Measurements from ENCODE around the gene ZDBF2. TPM values are rescaled to one million over a fixed set of nuclear protein-coding genes. Genes with fewer than 3 reads are reported as not detected.
"Not testable (repeated sequence)": the region's sequence is repeated elsewhere in the genome, so short reads cannot be mapped to it uniquely, and the experiment has no call there.

ZDBF2 gene
- polyA plus RNA-seq (2013), result 2.2 TPM

DNA sequence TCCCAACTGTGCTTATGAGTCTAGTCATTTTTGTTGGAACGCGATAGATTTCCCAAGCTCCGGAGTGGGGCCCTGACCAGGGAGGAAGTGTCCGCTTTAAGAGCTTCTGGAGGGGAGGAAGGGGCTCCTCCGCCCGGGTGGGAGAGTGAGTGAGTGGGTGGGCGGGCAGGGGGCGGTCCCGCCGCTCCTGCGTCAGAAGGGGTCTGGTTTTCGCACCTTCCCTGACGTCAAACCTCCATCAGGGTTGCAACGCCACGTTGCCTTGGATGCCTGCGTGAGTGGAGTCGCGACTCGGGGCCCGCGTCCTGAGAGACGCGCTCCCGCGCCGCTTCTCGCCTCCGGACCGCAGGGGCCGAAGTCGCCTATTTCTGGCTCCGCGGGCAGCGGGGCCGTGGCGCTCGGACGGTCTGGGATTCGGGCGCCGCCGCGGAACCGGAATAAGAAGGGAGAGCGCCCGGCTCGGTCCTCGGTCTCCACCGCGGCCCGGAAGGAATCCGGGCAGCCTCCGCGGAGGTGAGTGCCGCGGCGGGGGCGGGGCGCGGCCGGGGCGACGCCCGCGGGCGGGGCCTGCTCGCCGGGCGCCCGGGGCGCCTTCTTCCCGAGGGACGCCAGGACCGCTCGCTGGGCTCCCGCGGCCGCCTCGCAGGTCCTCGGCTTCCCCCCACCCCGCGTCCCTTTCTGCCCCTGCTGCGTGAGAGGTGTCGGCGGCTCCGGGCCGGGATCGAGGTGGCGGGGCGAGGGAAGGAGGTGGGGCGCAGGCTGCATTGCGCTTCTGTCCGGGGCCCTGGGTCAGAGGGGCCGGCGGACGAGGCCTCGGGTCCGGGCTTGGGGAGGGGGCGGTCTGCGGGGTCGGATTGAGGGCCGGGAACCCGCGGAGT is at the start of gene ZDBF2:
Gene ZDBF2, plus strand, starts transcription at position 230 of the 878 bp plus-strand sequence. CDS start 7,187 bp downstream, outside the sequence.
- WGBS (ENCODE audit: insufficient coverage), result 0% methylated on average over 52 of the region's 104 CpGs
- H3K27me3 ChIP-seq (replicated peaks in 2 of 5; ENCODE audit: control insufficient read depth in 4 of 5, insufficient read depth in 5 of 5, low read length in 4 of 5), result peaks cover 10 to 89% (median 48%) of the 10 kb centered on the region in 5 experiments
- peak within 1 kb of the TSS; percentile 19 to 74 (median 70) for H3K4me3 ChIP-seq (ENCODE audit: control insufficient read depth in 1 of 7, extremely low read depth in 1 of 7, insufficient read depth in 4 of 7, low read depth in 2 of 7, low read length in 6 of 7)
- ChIA-PET POLR2A (no interaction called here), CTCF (interaction anchor here (1.0 to 2.5 kb wide), 3 partner anchors 11 to 16 kb away, joined by 3 to 8 read pairs (median 4); no protein-coding TSS in a partner anchor)
- no peaks in the 10 kb centered on the region for H3K9me3 ChIP-seq (ENCODE audit: control extremely low read depth in 1 of 5, control insufficient read depth in 4 of 5, insufficient read depth in 2 of 5, low read depth in 1 of 5, low read length in 4 of 5)
- H3K27ac ChIP-seq (ENCODE audit: insufficient read depth in 1 of 2, low read depth in 1 of 2, low read length in 2 of 2, poor library complexity in 1 of 2, severe bottlenecking in 2 of 2), result no peak within 1 kb of the TSS
- H3K36me3 ChIP-seq (ENCODE audit: control insufficient read depth in 4 of 4, insufficient read depth in 4 of 4, low read length in 3 of 4), result no peaks in the 10 kb centered on the region
- peaks cover 2 to 12% (median 8%) of the 10 kb centered on the region in 4 experiments for H3K4me1 ChIP-seq (ENCODE audit: control extremely low read depth in 1 of 4, control insufficient read depth in 4 of 4, insufficient read depth in 4 of 4, low read length in 3 of 4)
- peak; percentile 44 to 66 (median 55) for DNase-seq

DNA sequence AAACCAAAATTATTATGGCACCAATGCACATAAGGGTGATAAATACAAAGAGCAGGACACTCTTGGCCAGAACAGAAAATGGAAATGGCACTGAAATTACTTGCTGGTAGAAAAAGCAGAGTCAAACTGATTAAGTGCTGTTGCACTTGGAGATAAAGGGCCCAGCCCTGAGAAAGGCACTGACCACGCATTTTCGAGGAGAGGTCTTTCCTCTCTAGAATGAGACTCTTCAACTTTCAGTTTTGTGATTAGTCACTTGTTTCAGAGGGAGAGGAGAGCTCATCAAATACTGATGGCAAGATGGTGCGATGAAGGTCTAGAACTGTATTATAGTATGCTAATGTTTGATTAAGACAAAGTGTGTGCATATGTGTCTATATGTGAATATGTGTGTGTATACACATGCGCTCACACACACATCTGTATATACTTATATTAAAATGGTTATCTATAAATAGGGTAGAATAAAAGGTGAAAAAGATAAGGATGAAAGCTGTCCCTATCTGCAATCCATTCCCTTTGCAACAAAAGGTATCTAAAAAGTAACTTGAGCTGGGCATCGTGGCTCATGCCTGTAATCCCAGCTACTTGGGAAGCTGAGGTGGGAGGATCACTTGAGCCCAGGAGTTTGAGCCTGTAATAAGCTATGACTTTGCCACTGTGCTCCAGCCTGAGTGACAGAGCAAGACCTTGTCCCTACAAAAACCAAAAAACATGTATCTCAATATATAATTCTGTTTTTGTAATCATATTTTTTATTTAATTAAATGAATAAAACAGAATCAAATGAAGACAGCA is 48.8 kb upstream of the ZDBF2 start:
- Histone ChIP-seq H3K27ac (ENCODE audit: insufficient read depth in 1 of 2, low read depth in 1 of 2, low read length in 2 of 2, poor library complexity in 1 of 2, severe bottlenecking in 2 of 2) (no peak overlapping the region), H3K27me3 (replicated peaks in 2 of 5; ENCODE audit: control insufficient read depth in 4 of 5, insufficient read depth in 5 of 5, low read length in 4 of 5) (peaks cover 0 to 9% (median 0%) of the 10 kb centered on the region in 5 experiments), H3K4me1 (ENCODE audit: control extremely low read depth in 1 of 4, control insufficient read depth in 4 of 4, insufficient read depth in 4 of 4, low read length in 3 of 4) (no peaks in the 10 kb centered on the region), H3K36me3 (ENCODE audit: control insufficient read depth in 4 of 4, insufficient read depth in 4 of 4, low read length in 3 of 4) (no peaks in the 10 kb centered on the region), H3K4me3 (ENCODE audit: control insufficient read depth in 1 of 7, extremely low read depth in 1 of 7, insufficient read depth in 4 of 7, low read depth in 2 of 7, low read length in 6 of 7) (no peak overlapping the region), H3K9me3 (ENCODE audit: control extremely low read depth in 1 of 5, control insufficient read depth in 4 of 5, insufficient read depth in 2 of 5, low read depth in 1 of 5, low read length in 4 of 5) (peaks cover 0 to 10% (median 3%) of the 10 kb centered on the region in 5 experiments)
- WGBS (ENCODE audit: insufficient coverage), result 93% methylated on average over 3 of the region's 5 CpGs
- CTCF ChIA-PET, result no interaction called here
- no peak for DNase-seq
- POLR2A ChIA-PET, result no interaction called here

DNA sequence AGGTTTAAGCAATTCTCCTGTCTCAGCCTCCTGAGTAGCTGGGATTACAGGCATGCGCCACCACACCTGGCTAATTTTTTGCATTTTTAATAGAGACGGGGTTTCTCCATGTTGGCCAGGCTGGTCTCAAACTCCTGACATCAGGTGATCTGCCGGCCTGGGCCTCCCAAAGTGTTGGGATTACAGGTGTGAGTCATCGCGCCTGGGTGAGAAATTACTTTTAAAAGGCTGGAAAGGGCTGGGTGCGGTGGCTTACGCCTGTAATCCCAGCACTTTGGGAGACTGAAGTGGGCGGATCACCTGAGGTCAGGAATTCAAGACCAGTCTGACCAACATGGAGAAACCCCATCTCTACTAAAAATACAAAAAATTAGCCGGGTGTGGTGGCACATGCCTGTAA is 45.8 kb upstream of the ZDBF2 start:
- 94% methylated on average over 8 of the region's 9 CpGs for WGBS (ENCODE audit: insufficient coverage)
- POLR2A ChIA-PET; H3K27me3 ChIP-seq (replicated peaks in 2 of 5; ENCODE audit: control insufficient read depth in 4 of 5, insufficient read depth in 5 of 5, low read length in 4 of 5); H3K9me3 ChIP-seq (ENCODE audit: control extremely low read depth in 1 of 5, control insufficient read depth in 4 of 5, insufficient read depth in 2 of 5, low read depth in 1 of 5, low read length in 4 of 5); DNase-seq; H3K4me3 ChIP-seq (ENCODE audit: control insufficient read depth in 1 of 7, extremely low read depth in 1 of 7, insufficient read depth in 4 of 7, low read depth in 2 of 7, low read length in 6 of 7); H3K4me1 ChIP-seq (ENCODE audit: control extremely low read depth in 1 of 4, control insufficient read depth in 4 of 4, insufficient read depth in 4 of 4, low read length in 3 of 4); H3K36me3 ChIP-seq (ENCODE audit: control insufficient read depth in 4 of 4, insufficient read depth in 4 of 4, low read length in 3 of 4); CTCF ChIA-PET; H3K27ac ChIP-seq (ENCODE audit: insufficient read depth in 1 of 2, low read depth in 1 of 2, low read length in 2 of 2, poor library complexity in 1 of 2, severe bottlenecking in 2 of 2): not testable (repeated sequence)

DNA sequence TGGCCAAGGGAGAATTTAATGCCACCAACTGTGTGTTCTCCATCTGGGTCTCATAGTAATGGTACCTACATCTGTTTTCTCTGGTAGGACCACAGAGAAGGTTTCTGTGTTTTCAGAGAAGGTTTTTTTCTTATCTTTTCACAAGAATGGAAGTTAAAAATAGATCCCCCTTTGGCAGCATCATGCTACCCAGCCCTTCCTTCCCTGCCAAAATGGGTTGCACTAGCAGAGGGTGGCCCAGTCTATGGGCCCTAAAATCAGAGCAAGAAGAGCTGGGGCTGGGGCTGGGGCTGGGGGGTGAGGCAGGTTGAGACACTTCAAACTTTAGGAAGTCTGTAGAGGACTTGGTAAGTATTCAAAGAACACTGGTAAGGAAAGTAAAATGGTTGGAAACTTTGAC is 44.8 kb upstream of the ZDBF2 start:
- no peak for DNase-seq
- ChIA-PET POLR2A (no interaction called here), CTCF (no interaction called here)
- Histone ChIP-seq H3K4me1 (ENCODE audit: control extremely low read depth in 1 of 4, control insufficient read depth in 4 of 4, insufficient read depth in 4 of 4, low read length in 3 of 4) (no peaks in the 10 kb centered on the region), H3K27ac (ENCODE audit: insufficient read depth in 1 of 2, low read depth in 1 of 2, low read length in 2 of 2, poor library complexity in 1 of 2, severe bottlenecking in 2 of 2) (no peak overlapping the region), H3K9me3 (ENCODE audit: control extremely low read depth in 1 of 5, control insufficient read depth in 4 of 5, insufficient read depth in 2 of 5, low read depth in 1 of 5, low read length in 4 of 5) (peaks cover 0 to 2% (median 0%) of the 10 kb centered on the region in 5 experiments), H3K4me3 (ENCODE audit: control insufficient read depth in 1 of 7, extremely low read depth in 1 of 7, insufficient read depth in 4 of 7, low read depth in 2 of 7, low read length in 6 of 7) (no peak overlapping the region), H3K27me3 (replicated peaks in 2 of 5; ENCODE audit: control insufficient read depth in 4 of 5, insufficient read depth in 5 of 5, low read length in 4 of 5) (peaks cover 0 to 9% (median 4%) of the 10 kb centered on the region in 5 experiments), H3K36me3 (ENCODE audit: control insufficient read depth in 4 of 4, insufficient read depth in 4 of 4, low read length in 3 of 4) (no peaks in the 10 kb centered on the region)

DNA sequence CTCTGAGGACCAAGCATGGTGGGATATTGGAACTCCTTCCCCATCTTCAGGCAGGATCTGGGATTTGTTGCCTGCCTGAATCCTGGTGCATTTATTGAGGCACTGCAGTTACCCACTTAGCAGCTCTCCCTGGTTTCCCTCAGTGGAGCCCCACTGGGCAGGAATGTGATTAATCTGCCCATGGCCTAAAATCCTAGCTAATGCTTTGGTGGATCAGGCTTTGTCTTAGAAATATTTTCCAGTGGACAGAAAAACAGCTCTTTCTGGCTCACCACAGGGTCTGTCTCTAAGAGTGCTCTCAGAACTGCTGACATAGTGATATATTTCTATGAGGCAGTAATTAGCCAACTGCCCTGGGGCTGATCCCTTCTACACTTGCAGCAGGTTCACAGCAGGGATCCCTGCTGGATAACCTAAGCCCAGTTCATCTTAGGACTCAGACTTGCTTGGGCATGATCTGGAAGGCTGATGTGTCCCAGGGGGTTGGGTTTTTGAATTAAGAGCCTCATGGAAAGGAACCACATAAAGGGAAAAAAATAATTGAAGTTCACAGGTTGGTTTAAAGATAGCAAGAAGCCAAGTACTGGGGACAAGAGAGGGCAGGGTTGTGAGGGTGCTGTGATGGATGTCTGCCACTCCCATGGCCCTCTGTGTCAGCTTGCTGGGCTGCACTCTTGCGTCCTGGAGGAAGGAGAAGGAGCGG is 44.3 kb upstream of the ZDBF2 start:
- Histone ChIP-seq H3K27me3 (replicated peaks in 2 of 5; ENCODE audit: control insufficient read depth in 4 of 5, insufficient read depth in 5 of 5, low read length in 4 of 5) (peaks cover 0 to 9% (median 4%) of the 10 kb centered on the region in 5 experiments), H3K4me3 (ENCODE audit: control insufficient read depth in 1 of 7, extremely low read depth in 1 of 7, insufficient read depth in 4 of 7, low read depth in 2 of 7, low read length in 6 of 7) (no peak overlapping the region), H3K36me3 (ENCODE audit: control insufficient read depth in 4 of 4, insufficient read depth in 4 of 4, low read length in 3 of 4) (no peaks in the 10 kb centered on the region), H3K4me1 (ENCODE audit: control extremely low read depth in 1 of 4, control insufficient read depth in 4 of 4, insufficient read depth in 4 of 4, low read length in 3 of 4) (no peaks in the 10 kb centered on the region), H3K9me3 (ENCODE audit: control extremely low read depth in 1 of 5, control insufficient read depth in 4 of 5, insufficient read depth in 2 of 5, low read depth in 1 of 5, low read length in 4 of 5) (peaks cover 0 to 5% (median 0%) of the 10 kb centered on the region in 5 experiments), H3K27ac (ENCODE audit: insufficient read depth in 1 of 2, low read depth in 1 of 2, low read length in 2 of 2, poor library complexity in 1 of 2, severe bottlenecking in 2 of 2) (no peak overlapping the region)
- CTCF ChIA-PET, result no interaction called here
- 100% methylated on average over 1 of the region's 2 CpGs for WGBS (ENCODE audit: insufficient coverage)
- no peak for DNase-seq
- POLR2A ChIA-PET, result no interaction called here

DNA sequence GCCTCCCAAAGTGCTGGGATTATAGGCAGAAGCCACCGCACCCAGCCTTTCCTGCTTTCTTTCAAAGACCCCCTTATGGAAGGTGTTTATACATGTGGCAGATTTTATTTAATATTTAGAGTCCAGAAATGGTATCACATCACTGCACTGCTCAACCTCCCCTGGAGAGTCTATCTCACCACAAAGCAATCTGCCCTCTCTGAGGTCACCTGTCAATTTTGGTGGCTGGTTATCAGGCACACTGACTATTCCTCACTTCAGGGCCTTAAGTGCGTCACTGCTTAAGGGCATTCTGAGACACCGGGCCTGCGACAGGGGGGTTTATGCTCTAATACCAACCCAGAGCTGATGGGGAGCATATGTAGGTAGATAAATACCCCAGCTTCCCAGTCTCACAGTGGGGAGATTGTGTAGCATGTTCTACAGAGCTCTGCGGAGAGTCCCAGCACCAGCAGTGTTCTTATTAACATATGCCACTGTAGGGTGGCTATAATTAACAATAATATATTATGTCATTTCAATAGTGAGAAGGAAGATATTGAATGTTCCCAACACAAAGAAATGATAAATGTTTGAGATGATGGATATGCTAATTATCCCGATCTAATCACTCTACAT is 42.7 kb upstream of the ZDBF2 start:
- Histone ChIP-seq H3K4me1 (ENCODE audit: control extremely low read depth in 1 of 4, control insufficient read depth in 4 of 4, insufficient read depth in 4 of 4, low read length in 3 of 4) (no peaks in the 10 kb centered on the region), H3K4me3 (ENCODE audit: control insufficient read depth in 1 of 7, extremely low read depth in 1 of 7, insufficient read depth in 4 of 7, low read depth in 2 of 7, low read length in 6 of 7) (no peak overlapping the region), H3K27ac (ENCODE audit: insufficient read depth in 1 of 2, low read depth in 1 of 2, low read length in 2 of 2, poor library complexity in 1 of 2, severe bottlenecking in 2 of 2) (no peak overlapping the region), H3K27me3 (replicated peaks in 2 of 5; ENCODE audit: control insufficient read depth in 4 of 5, insufficient read depth in 5 of 5, low read length in 4 of 5) (peaks cover 0 to 7% (median 4%) of the 10 kb centered on the region in 5 experiments), H3K36me3 (ENCODE audit: control insufficient read depth in 4 of 4, insufficient read depth in 4 of 4, low read length in 3 of 4) (no peaks in the 10 kb centered on the region), H3K9me3 (ENCODE audit: control extremely low read depth in 1 of 5, control insufficient read depth in 4 of 5, insufficient read depth in 2 of 5, low read depth in 1 of 5, low read length in 4 of 5) (peaks cover 0 to 9% (median 4%) of the 10 kb centered on the region in 5 experiments)
- ChIA-PET CTCF (no interaction called here), POLR2A (no interaction called here)
- no peak for DNase-seq
- 94% methylated on average over 2 of the region's 6 CpGs for WGBS (ENCODE audit: insufficient coverage)
